HCT116 (cell line): ENCODE measurements around the gene HERPUD2. TPM values are rescaled to one million over a fixed set of nuclear protein-coding genes. Genes with fewer than 3 reads are reported as not detected.

Source experiments
- ATAC-seq: fragments of 200-7000 bp; cut with Tn5 transposase; 2 replicates; pipeline ENCODE4 v1.9.1; 2020; ENCODE audit warnings: mild to moderate bottlenecking, moderate library complexity
- BruUV-seq: library from RNA; stranded (reverse); fragments of 400-500 nt; replicated peaks from 2 replicates; lab custom pipeline; 2021; lab: Mats Ljungman, UMichigan
- CTCF ChIA-PET: fragments of 300-600 bp; sonication (Branson Sonifier 250); formaldehyde crosslinking; loops from one replicate; lab custom pipeline; 2021; ENCODE audit warnings: antibody characterized with exemption; lab: Charles Lee
- POLR2A ChIA-PET: fragments of 300-600, 350-600 bp; sonication (Branson Sonifier 250); formaldehyde crosslinking; loops from one replicate; lab custom pipeline; 2021; ENCODE audit warnings: antibody characterized with exemption; lab: Charles Lee
- RAD21 ChIA-PET, 2 experiments: fragments of 300-600 bp; sonication (Branson Sonifier 250); formaldehyde crosslinking; loops; one replicate each; lab custom pipeline; 2023; ENCODE audit warnings: low total read pairs in 2 of 2; ENCODE audit not compliant: uncharacterized antibody in 2 of 2, unreplicated experiment in 2 of 2, low non-redundant PET in 1 of 2; lab: Charles Lee
- DNase-seq: peaks from one replicate; pipeline ENCODE4 v3.0.0-alpha.2; 2010; ENCODE audit warnings: low read depth, low spot score
- H2AFZ ChIP-seq: fragments of 200-600 bp; shearing (Covaris generic), sonication (generic); 2 replicates; pipeline ENCODE4 v1.6.1; 2017; ENCODE audit warnings: low read depth, mixed run types, mixed read lengths, antibody characterized with exemption, low read length; ENCODE audit not compliant: poor library complexity, severe bottlenecking
- H3K27ac ChIP-seq: 2 replicates; pipeline ENCODE4 v1.5.1; 2012; ENCODE audit warnings: low read depth, low read length
- H3K27me3 ChIP-seq: fragments of 200-600 bp; sonication (generic); 2 replicates; pipeline ENCODE4 v1.6.1; 2016; ENCODE audit warnings: mixed run types, low read length, mixed read lengths; ENCODE audit not compliant: insufficient read depth
- H3K36me3 ChIP-seq, 2 experiments: fragments of 200-500 bp in 1 of 2; fragments of 200-600 bp in 1 of 2; sonication (Bioruptor generic) in 1 of 2; sonication (generic) in 1 of 2; 2 replicates each; pipeline versions ENCODE4 v1.5.1 to v1.6.1; 2014 to 2016; ENCODE audit warnings: low read length in 2 of 2, inconsistent platforms in 1 of 2, mixed read lengths in 1 of 2, mixed run types in 1 of 2; ENCODE audit not compliant: insufficient read depth in 2 of 2, control insufficient read depth in 1 of 2
- H3K4me1 ChIP-seq, 2 experiments: fragments of 200-600 bp in 1 of 2; sonication (generic) in 1 of 2; 2 replicates each; pipeline versions ENCODE4 v1.5.1 to v1.6.1; 2012 to 2017; ENCODE audit warnings: low read length in 2 of 2, inconsistent platforms in 1 of 2, mild to moderate bottlenecking in 1 of 2, mixed read lengths in 1 of 2, mixed run types in 1 of 2, moderate library complexity in 1 of 2; ENCODE audit not compliant: insufficient read depth in 2 of 2, control insufficient read depth in 1 of 2
- H3K4me2 ChIP-seq: fragments of 200-600 bp; sonication (generic); 2 replicates; pipeline ENCODE4 v1.6.1; 2017; ENCODE audit warnings: mixed run types, low read length, mixed read lengths
- H3K4me3 ChIP-seq, 2 experiments: fragments of 200-600 bp in 1 of 2; sonication (generic) in 1 of 2; replicated peaks in 1 of 2; 2 replicates each; pipeline ENCODE4 v1.5.1; 2011 to 2016; ENCODE audit warnings: low read length in 2 of 2, control low read depth in 1 of 2, low read depth in 1 of 2, mild to moderate bottlenecking in 1 of 2, mixed read lengths in 1 of 2, mixed run types in 1 of 2
- H3K79me2 ChIP-seq: fragments of 200-600 bp; sonication (generic); 2 replicates; pipeline ENCODE4 v1.6.1; 2017; ENCODE audit warnings: mild to moderate bottlenecking, mixed run types, low read length, moderate library complexity, mixed read lengths; ENCODE audit not compliant: insufficient read depth
- H3K9ac ChIP-seq: fragments of 200-600 bp; sonication (generic); 2 replicates; pipeline ENCODE4 v1.6.1; 2016; ENCODE audit warnings: low read length, mixed read lengths
- H3K9me2 ChIP-seq: fragments of 200-600 bp; sonication (generic), shearing (Covaris generic); 2 replicates; pipeline ENCODE4 v1.6.1; 2017; ENCODE audit warnings: mixed run types, mild to moderate bottlenecking, moderate library complexity; ENCODE audit not compliant: insufficient read depth
- H3K9me3 ChIP-seq, 2 experiments: fragments of 200-500 bp in 1 of 2; fragments of 200-600 bp in 1 of 2; sonication (Bioruptor generic) in 1 of 2; sonication (generic) in 1 of 2; 2 replicates each; pipeline ENCODE4 v1.6.1; 2014 to 2017; ENCODE audit warnings: low read length in 2 of 2, mixed read lengths in 2 of 2, inconsistent platforms in 1 of 2, low read depth in 1 of 2, mild to moderate bottlenecking in 1 of 2, mixed run types in 1 of 2, moderate library complexity in 1 of 2; ENCODE audit not compliant: control insufficient read depth in 1 of 2, insufficient read depth in 1 of 2
- H4K20me1 ChIP-seq: fragments of 200-600 bp; sonication (generic), shearing (Covaris generic); 2 replicates; pipeline ENCODE4 v1.6.1; 2017; ENCODE audit warnings: mixed run types, mild to moderate bottlenecking, moderate library complexity; ENCODE audit not compliant: insufficient read depth
- ATF3 ChIP-seq: IDR thresholded peaks from 2 replicates; pipeline ENCODE4 v1.6.1; 2012
- CBX3 ChIP-seq: IDR thresholded peaks from 2 replicates; pipeline ENCODE4 v1.6.1; 2012; ENCODE audit warnings: low read depth
- CEBPB ChIP-seq: IDR thresholded peaks from 2 replicates; pipeline ENCODE4 v1.6.1; 2012; ENCODE audit warnings: low read depth
- CTCF ChIP-seq, 3 experiments: fragments of 200-600 bp in 1 of 3; sonication (generic) in 1 of 3; IDR thresholded peaks in 2 of 3; conservative IDR thresholded peaks in 1 of 3; 2 replicates each; pipeline ENCODE4 v1.5.1; 2012 to 2017; ENCODE audit warnings: low read depth in 2 of 3, low read length in 2 of 3, antibody characterized with exemption in 1 of 3, borderline replicate concordance in 1 of 3, control low read depth in 1 of 3, mild to moderate bottlenecking in 1 of 3, mixed read lengths in 1 of 3, mixed run types in 1 of 3, moderate library complexity in 1 of 3; ENCODE audit not compliant: insufficient read depth in 1 of 3
- EGR1 ChIP-seq: IDR thresholded peaks from 2 replicates; pipeline ENCODE4 v1.6.1; 2012; ENCODE audit warnings: low read depth
- ELF1 ChIP-seq: IDR thresholded peaks from 2 replicates; pipeline ENCODE4 v1.6.1; 2012; ENCODE audit warnings: low read depth, borderline replicate concordance
- EZH2 ChIP-seq: fragments of 200-600 bp; sonication (generic); IDR thresholded peaks from 2 replicates; pipeline ENCODE4 v1.6.1; 2017; ENCODE audit warnings: antibody characterized with exemption, mixed run types
- EZH2phosphoT487 ChIP-seq: fragments of 200-600 bp; IDR thresholded peaks from 2 replicates; pipeline ENCODE4 v1.6.1; 2018; ENCODE audit warnings: antibody characterized with exemption, borderline replicate concordance
- FOSL1 ChIP-seq: IDR thresholded peaks from 2 replicates; pipeline ENCODE4 v1.6.1; 2012; ENCODE audit warnings: low read depth
- JUND ChIP-seq: IDR thresholded peaks from 2 replicates; pipeline ENCODE4 v1.6.1; 2012
- POLR2A ChIP-seq: IDR thresholded peaks from 2 replicates; pipeline ENCODE4 v1.7.0; 2011; ENCODE audit warnings: borderline replicate concordance; ENCODE audit not compliant: insufficient read depth, insufficient read length; ENCODE audit errors: extremely low read depth
- POLR2AphosphoS5 ChIP-seq: IDR thresholded peaks from 2 replicates; pipeline ENCODE4 v1.6.1; 2011; ENCODE audit warnings: mild to moderate bottlenecking, low read depth, low read length, moderate library complexity
- RAD21 ChIP-seq: IDR thresholded peaks from 2 replicates; pipeline ENCODE4 v1.6.1; 2012; ENCODE audit warnings: low read depth, mild to moderate bottlenecking
- SIN3A ChIP-seq: IDR thresholded peaks from 2 replicates; pipeline ENCODE4 v1.6.1; 2012; ENCODE audit warnings: low read depth
- SP1 ChIP-seq: IDR thresholded peaks from 2 replicates; pipeline ENCODE4 v1.6.1; 2012; ENCODE audit warnings: low read depth
- SRF ChIP-seq: IDR thresholded peaks from 2 replicates; pipeline ENCODE4 v1.6.1; 2012; ENCODE audit warnings: low read depth
- TCF7L2 ChIP-seq: IDR thresholded peaks from 2 replicates; pipeline ENCODE4 v1.7.0; 2011; ENCODE audit warnings: borderline replicate concordance, inconsistent platforms; ENCODE audit not compliant: insufficient read depth, insufficient read length; ENCODE audit errors: extremely low read depth
- ZBTB33 ChIP-seq: IDR thresholded peaks from 2 replicates; pipeline ENCODE4 v1.6.1; 2011; ENCODE audit warnings: mild to moderate bottlenecking, low read length, moderate library complexity; ENCODE audit not compliant: insufficient replicate concordance; ENCODE audit errors: extremely low read depth
- ZNF274 ChIP-seq: fragments of 200-500 bp; sonication (Bioruptor generic); IDR thresholded peaks from 2 replicates; pipeline ENCODE4 v1.6.1; 2014; ENCODE audit warnings: mild to moderate bottlenecking, low read depth, low read length, inconsistent platforms
- intact Hi-C: fragments of 100-400 bp; cut with micrococcal nuclease; formaldehyde crosslinking; loops from 2 replicates; pipeline ENCODE4 v1.10.0; 2022
- total RNA-seq: library from RNA; stranded (reverse); gene quantifications from one replicate; pipeline ENCODE4 v1.2.1, GENCODE V29; 2021; ENCODE audit not compliant: unreplicated experiment

HERPUD2 gene
- total RNA-seq, 1 experiment from 2014 or later, result 20.5 TPM

- no peaks in the 10 kb centered on the region for H3K36me3 ChIP-seq
- H3K9me2 ChIP-seq, result no peaks in the 10 kb centered on the region
- ChIA-PET CTCF (interaction anchor here (1.5 kb wide), 1 partner anchor 17 kb away, joined by 8 read pairs; no protein-coding TSS in a partner anchor), POLR2A (no interaction called here), RAD21 (no interaction called here)
- no peak for TF ChIP-seq SRF
- no peak for TF ChIP-seq ZNF274
- no peak for TF ChIP-seq FOSL1
- no peak for TF ChIP-seq SP1
- TF ChIP-seq RAD21, result no peak
- TF ChIP-seq EZH2, result no peak
- no peak for TF ChIP-seq POLR2AphosphoS5
- TF ChIP-seq JUND, result no peak
- TF ChIP-seq ATF3, result no peak
- no peak for TF ChIP-seq POLR2A
- no peak for TF ChIP-seq TCF7L2
- TF ChIP-seq CEBPB, result no peak
- TF ChIP-seq EGR1, result no peak
- no peak for TF ChIP-seq SIN3A
- no peak for TF ChIP-seq EZH2phosphoT487
- TF ChIP-seq CTCF (IDR thresholded peaks at IDR 0.05 in 2 of 3, conservative IDR thresholded peaks at IDR 0.05 in 1 of 3; ENCODE audit: borderline replicate concordance in 1 of 3, insufficient read depth in 1 of 3, low read depth in 2 of 3, low read length in 2 of 3), result no peak
- no peak for TF ChIP-seq CBX3
- no peak for TF ChIP-seq ZBTB33
- TF ChIP-seq ELF1, result no peak
- no peaks in the 10 kb centered on the region for H3K79me2 ChIP-seq
- no peaks in the 10 kb centered on the region for H3K27me3 ChIP-seq
- H4K20me1 ChIP-seq, result no peaks in the 10 kb centered on the region
- intact Hi-C loops, result no loop called here
- H3K9ac ChIP-seq, result no peak overlapping the region
- H3K4me2 ChIP-seq, result no peak overlapping the region
- no peak overlapping the region for H3K4me3 ChIP-seq
- BruUV-seq, result no TSS peak
- H3K4me1 ChIP-seq, result no peaks in the 10 kb centered on the region
- H3K9me3 ChIP-seq, result no peaks in the 10 kb centered on the region
- ATAC-seq (no peak), DNase-seq (no peak)
- no peak overlapping the region for H2AFZ ChIP-seq
- no peak overlapping the region for H3K27ac ChIP-seq
Measured at GRCh38 chr7:35726654-35727053, 31.7 kb upstream of the HERPUD2 start.
